A673 (cell line): ENCODE measurements around the gene SLC16A6. TPM values are rescaled to one million over a fixed set of nuclear protein-coding genes. Genes with fewer than 3 reads are reported as not detected.
"Not testable (repeated sequence)": the region's sequence is repeated elsewhere in the genome, so short reads cannot be mapped to it uniquely, and the experiment has no call there.

Experiments used
- BruUV-seq: library from RNA; stranded (reverse); fragments of 400-500 nt; replicated peaks from 2 replicates; lab custom pipeline; 2021; lab: Mats Ljungman, UMichigan
- CTCF ChIA-PET: fragments of 300-600 bp; sonication (Branson Sonifier 250); formaldehyde crosslinking; loops from one replicate; lab custom pipeline; 2022; ENCODE audit warnings: antibody characterized with exemption; lab: Charles Lee
- POLR2A ChIA-PET: fragments of 300-600 bp; sonication (Branson Sonifier 250); formaldehyde crosslinking; loops from one replicate; lab custom pipeline; 2022; ENCODE audit warnings: antibody characterized with exemption; ENCODE audit not compliant: low non-redundant PET; lab: Charles Lee
- DNase-seq: peaks from one replicate; pipeline ENCODE4 v3.0.0-alpha.2; 2015; ENCODE audit warnings: low spot score
- H3K27ac ChIP-seq: fragments of 200-600 bp; sonication (generic); 2 replicates; pipeline ENCODE4 v1.5.1; 2016; ENCODE audit warnings: mixed run types, low read depth, mild to moderate bottlenecking, mixed read lengths, antibody characterized with exemption, low read length; ENCODE audit not compliant: poor library complexity, severe bottlenecking
- H3K27me3 ChIP-seq: fragments of 200-600 bp; sonication (generic); replicated peaks from 2 replicates; pipeline ENCODE4 v1.6.1; 2017; ENCODE audit warnings: mixed run types, low read depth, mild to moderate bottlenecking, mixed read lengths, antibody characterized with exemption, low read length; ENCODE audit not compliant: insufficient read depth, poor library complexity
- H3K36me3 ChIP-seq: fragments of 200-600 bp; sonication (generic); 2 replicates; pipeline ENCODE4 v1.6.1; 2016; ENCODE audit warnings: mixed run types, mild to moderate bottlenecking, mixed read lengths, antibody characterized with exemption, low read length; ENCODE audit not compliant: insufficient read depth, poor library complexity, severe bottlenecking
- H3K4me1 ChIP-seq: fragments of 200-600 bp; sonication (generic); 2 replicates; pipeline ENCODE4 v1.6.1; 2017; ENCODE audit warnings: mixed run types, mild to moderate bottlenecking, mixed read lengths, antibody characterized with exemption, low read length; ENCODE audit not compliant: insufficient read depth, poor library complexity, severe bottlenecking
- H3K4me3 ChIP-seq: fragments of 200-600 bp; sonication (generic); 2 replicates; pipeline ENCODE4 v1.5.1; 2016; ENCODE audit warnings: low read depth, mixed run types, mild to moderate bottlenecking, mixed read lengths, low read length; ENCODE audit not compliant: poor library complexity, severe bottlenecking
- H3K9me3 ChIP-seq: fragments of 200-600 bp; sonication (generic); 2 replicates; pipeline ENCODE4 v1.6.1; 2016; ENCODE audit warnings: mixed run types, low read depth, mild to moderate bottlenecking, mixed read lengths, antibody characterized with exemption, low read length; ENCODE audit not compliant: poor library complexity, severe bottlenecking
- CTCF ChIP-seq: fragments of 300-800, 200-600 bp; sonication (generic); conservative IDR thresholded peaks from 2 replicates; pipeline ENCODE4 v1.5.1; 2017; ENCODE audit warnings: low read depth, mild to moderate bottlenecking, antibody characterized with exemption, low read length, moderate library complexity, mixed read lengths
- EZH2 ChIP-seq: fragments of 200-600 bp; sonication (generic); IDR thresholded peaks from 2 replicates; pipeline ENCODE4 v1.6.1; 2017; ENCODE audit warnings: borderline replicate concordance, low read depth, mild to moderate bottlenecking, mixed read lengths, antibody characterized with exemption, low read length; ENCODE audit not compliant: poor library complexity, severe bottlenecking
- intact Hi-C: fragments of 100-400 bp; cut with micrococcal nuclease; formaldehyde crosslinking; loops from one replicate; pipeline ENCODE4 v1.10.0; 2022; ENCODE audit not compliant: unreplicated experiment
- total RNA-seq: library from RNA; stranded (reverse); gene quantifications from 2 replicates; pipeline ENCODE4 v1.2.3, GENCODE V29; 2021

The SLC16A6 gene
- total RNA-seq, 1 experiment from 2014 or later: 0.67 TPM

- Histone ChIP-seq H3K27ac (no peak overlapping the region), H3K4me1 (no peaks in the 10 kb centered on the region), H3K4me3 (no peak overlapping the region), H3K9me3 (no peaks in the 10 kb centered on the region), H3K27me3 (no peaks in the 10 kb centered on the region), H3K36me3 (no peaks in the 10 kb centered on the region)
- intact Hi-C loops: no loop called here
- no TSS peak for BruUV-seq
- TF ChIP-seq EZH2: no peak
- TF ChIP-seq CTCF: no peak
- ChIA-PET CTCF (interaction anchor here (0.6 kb wide), 1 partner anchor 33 kb away, joined by 3 read pairs; no protein-coding TSS in a partner anchor), POLR2A (no interaction called here)
- no peak for DNase-seq
Measured at GRCh38 chr17:68238871-68239253, 52.1 kb downstream of the SLC16A6 start.

DNA sequence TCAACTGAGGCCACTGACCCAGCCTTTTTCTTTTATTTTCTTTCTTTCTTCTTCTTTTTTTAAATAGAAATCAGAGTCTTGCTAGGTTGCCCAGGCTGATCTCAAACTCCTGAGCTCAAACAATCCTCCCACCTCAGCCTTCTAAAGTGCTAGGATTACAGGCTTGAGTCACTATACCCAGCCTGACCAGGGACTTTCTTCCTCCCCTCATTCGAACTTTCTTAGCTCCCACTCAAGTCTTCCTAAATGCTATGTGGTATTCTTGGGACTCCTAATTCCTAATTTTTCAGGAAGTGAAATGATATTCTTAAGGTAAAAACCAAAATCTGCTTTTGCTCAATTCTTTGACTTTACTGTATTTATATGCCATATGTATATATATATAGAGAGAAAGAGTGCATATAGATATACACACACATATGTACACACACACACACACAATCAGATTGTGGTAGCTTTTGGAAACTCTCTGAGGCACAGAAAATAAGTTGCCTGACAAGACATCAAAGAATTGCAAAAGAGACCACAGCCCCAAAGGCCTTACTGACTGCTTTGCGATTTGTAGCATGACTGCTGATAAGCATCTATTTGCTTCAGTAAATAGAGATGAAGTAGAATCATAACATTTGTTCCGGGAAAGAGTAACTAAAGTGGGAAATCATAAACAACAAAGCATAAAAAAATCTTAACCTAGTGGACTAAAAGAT lies 52.6 kb downstream of the SLC16A6 start:
- ChIA-PET CTCF (interaction anchor here (0.6 kb wide), 1 partner anchor 32 kb away, joined by 3 read pairs; no protein-coding TSS in a partner anchor), POLR2A (no interaction called here)
- no peaks in the 10 kb centered on the region for H3K27me3 ChIP-seq
- TF ChIP-seq CTCF: no peak
- no peak for TF ChIP-seq EZH2
- intact Hi-C loops: no loop called here
- no peak overlapping the region for H3K27ac ChIP-seq
- H3K4me1 ChIP-seq: no peaks in the 10 kb centered on the region
- no peaks in the 10 kb centered on the region for H3K9me3 ChIP-seq
- H3K4me3 ChIP-seq: no peak overlapping the region
- BruUV-seq: no TSS peak
- no peak for DNase-seq
- no peaks in the 10 kb centered on the region for H3K36me3 ChIP-seq

- H3K27ac ChIP-seq, H3K36me3 ChIP-seq, DNase-seq, CTCF ChIA-PET, BruUV-seq, H3K4me1 ChIP-seq, H3K27me3 ChIP-seq, H3K4me3 ChIP-seq, POLR2A ChIA-PET, H3K9me3 ChIP-seq, intact Hi-C loops: not testable (repeated sequence)
Measured at GRCh38 chr17:68237369-68238163, 53.4 kb downstream of the SLC16A6 start.

GRCh38 chr17:68235336-68235791 lies 55.6 kb downstream of the SLC16A6 start:
- H3K4me3 ChIP-seq, POLR2A ChIA-PET, intact Hi-C loops, DNase-seq, H3K9me3 ChIP-seq, H3K27me3 ChIP-seq, CTCF ChIA-PET, H3K4me1 ChIP-seq, H3K36me3 ChIP-seq, BruUV-seq, H3K27ac ChIP-seq: not testable (repeated sequence)

DNA sequence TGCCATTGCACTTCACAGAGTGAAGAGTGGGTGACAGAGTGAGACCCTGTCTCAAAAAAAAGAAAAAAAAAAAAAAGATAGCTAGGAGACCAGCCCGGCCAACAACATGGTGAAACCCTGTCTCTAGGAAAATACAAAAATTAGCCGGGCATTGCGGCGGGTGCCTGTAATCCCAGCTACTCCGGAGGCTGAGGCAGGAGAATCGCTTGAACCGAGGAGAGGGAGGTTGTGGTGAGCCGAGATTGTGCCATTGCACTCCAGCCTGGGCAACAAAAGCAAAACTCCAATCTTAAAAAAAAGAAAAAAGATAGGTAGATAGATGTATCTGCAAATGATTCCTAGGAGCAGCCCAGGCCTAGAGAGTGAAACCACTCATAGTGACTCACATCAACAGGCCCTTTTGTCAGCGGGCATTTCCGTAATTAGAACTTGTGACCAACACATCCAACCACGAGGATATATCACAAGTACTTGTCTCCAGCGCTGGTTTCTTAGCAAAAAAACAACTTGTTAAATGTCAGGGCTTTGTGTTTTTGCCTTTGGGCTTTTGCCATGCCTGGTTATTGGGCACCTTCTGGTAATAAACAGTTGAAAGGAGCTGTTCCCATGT lies 56.1 kb downstream of the SLC16A6 start:
- H3K27me3 ChIP-seq, H3K9me3 ChIP-seq, H3K4me3 ChIP-seq, DNase-seq, H3K4me1 ChIP-seq, H3K36me3 ChIP-seq, H3K27ac ChIP-seq, BruUV-seq, CTCF ChIA-PET, POLR2A ChIA-PET, intact Hi-C loops: not testable (repeated sequence)
